Keratinocyte (primary cell): ENCODE results near the gene MAP3K2. TPM values are rescaled to one million over a fixed set of nuclear protein-coding genes. Genes with fewer than 3 reads are reported as not detected.

ENCODE experiments used
- DNase-seq: peaks from one replicate; pipeline ENCODE4 v3.0.0-alpha.2; 2011; ENCODE audit warnings: low read depth, missing footprints, low spot score
- FAIRE-seq: peaks from 2 replicates; lab custom pipeline; 2011; peaks lifted over from hg19 to GRCh38; lab: Jason Lieb, UNC
- H2AFZ ChIP-seq: 2 replicates; pipeline ENCODE4 v1.6.0; 2012; ENCODE audit warnings: low read length, control low read depth, inconsistent platforms; ENCODE audit not compliant: control insufficient read depth
- H3K27ac ChIP-seq: 2 replicates; pipeline ENCODE4 v1.5.1; 2011; ENCODE audit warnings: low read length; ENCODE audit not compliant: control insufficient read depth, insufficient read depth
- H3K27me3 ChIP-seq: 3 replicates; pipeline ENCODE4 v1.6.0; 2011; ENCODE audit warnings: low read length; ENCODE audit not compliant: control insufficient read depth, insufficient read depth; ENCODE audit errors: extremely low read depth
- H3K36me3 ChIP-seq, 2 experiments: 2 replicates in 1 of 2; 3 replicates in 1 of 2; pipeline ENCODE4 v1.5.1; 2011; ENCODE audit warnings: low read length in 2 of 2, mild to moderate bottlenecking in 1 of 2; ENCODE audit not compliant: control insufficient read depth in 2 of 2, insufficient read depth in 2 of 2; ENCODE audit errors: extremely low read depth in 1 of 2
- H3K4me1 ChIP-seq: 3 replicates; pipeline ENCODE4 v1.5.1; 2011; ENCODE audit warnings: low read length; ENCODE audit not compliant: control insufficient read depth, insufficient read depth; ENCODE audit errors: extremely low read depth
- H3K4me2 ChIP-seq: 3 replicates; pipeline ENCODE4 v1.6.0; 2011; ENCODE audit warnings: low read depth, low read length; ENCODE audit not compliant: control insufficient read depth, insufficient read depth; ENCODE audit errors: extremely low read depth
- H3K4me3 ChIP-seq, 3 experiments: fragments of 200-600 bp in 1 of 3; sonication (generic) in 1 of 3; 2 replicates in 2 of 3; 3 replicates in 1 of 3; pipeline ENCODE4 v1.5.1; 2011 to 2016; ENCODE audit warnings: low read length in 3 of 3, mild to moderate bottlenecking in 3 of 3, control low read depth in 2 of 3, inconsistent platforms in 1 of 3, low read depth in 1 of 3, mixed read lengths in 1 of 3, mixed run types in 1 of 3, moderate library complexity in 1 of 3; ENCODE audit not compliant: control insufficient read depth in 2 of 3, insufficient read depth in 2 of 3; ENCODE audit errors: extremely low read depth in 1 of 3
- H3K79me2 ChIP-seq: 2 replicates; pipeline ENCODE4 v1.6.0; 2012; ENCODE audit warnings: low read length; ENCODE audit not compliant: control insufficient read depth, insufficient read depth
- H3K9ac ChIP-seq: 3 replicates; pipeline ENCODE4 v1.6.0; 2011; ENCODE audit warnings: low read length; ENCODE audit not compliant: control insufficient read depth, insufficient read depth; ENCODE audit errors: extremely low read depth
- H3K9me1 ChIP-seq: 3 replicates; pipeline ENCODE4 v1.6.0; 2011; ENCODE audit warnings: low read length; ENCODE audit not compliant: control insufficient read depth, insufficient read depth; ENCODE audit errors: extremely low read depth
- H3K9me3 ChIP-seq: 2 replicates; pipeline ENCODE4 v1.5.1; 2012; ENCODE audit warnings: low read depth, low read length; ENCODE audit not compliant: control insufficient read depth
- H4K20me1 ChIP-seq: 3 replicates; pipeline ENCODE4 v1.6.0; 2011; ENCODE audit warnings: low read length; ENCODE audit not compliant: control insufficient read depth, insufficient read depth; ENCODE audit errors: extremely low read depth
- EZH2 ChIP-seq: IDR thresholded peaks from one replicate; pipeline ENCODE4 v1.6.1; 2012; ENCODE audit warnings: inconsistent platforms, mild to moderate bottlenecking, low read length, moderate library complexity
- dilution Hi-C: fragments of 300-500 bp; cut with MboI; formaldehyde crosslinking; loops from one replicate; pipeline ENCODE4 v1.7.0; 2020; ENCODE audit warnings: low sequenced_read_pairs; ENCODE audit not compliant: extremely low pct_ligation_motif_present
- polyA plus RNA-seq, 5 experiments: library from polyadenylated mRNA; depleted of rRNA in 3 of 5; stranded (reverse) in 3 of 5; stranded (forward) in 1 of 5; unstranded in 1 of 5; fragments of >200 nt; gene quantifications; 1 replicate in 1 of 5; 2 replicates in 3 of 5; 3 replicates in 1 of 5; pipeline versions ENCODE4 v1.2.1 to v1.2.3, GENCODE V29; 2011 to 2012; ENCODE audit warnings: missing spikeins in 2 of 5, low read depth in 1 of 5, low replicate concordance in 1 of 5
- TF ChIP-seq, protein P1 (sequence below), 3 experiments: IDR thresholded peaks in 1 of 3; conservative IDR thresholded peaks in 1 of 3; optimal IDR thresholded peaks in 1 of 3; 2 replicates in 2 of 3; 3 replicates in 1 of 3; pipeline versions ENCODE3 to v1.5.1; 2011; ENCODE audit warnings: low read length in 3 of 3, mild to moderate bottlenecking in 3 of 3, moderate library complexity in 2 of 3, control low read depth in 1 of 3, inconsistent platforms in 1 of 3; ENCODE audit not compliant: insufficient read depth in 2 of 3; ENCODE audit errors: extremely low read depth in 1 of 3

Gene MAP3K2
- polyA plus RNA-seq, 1 donor (not counting 4 experiments of a cell fraction or from before 2014, with no cell fraction given), result 11.9 TPM

DNA sequence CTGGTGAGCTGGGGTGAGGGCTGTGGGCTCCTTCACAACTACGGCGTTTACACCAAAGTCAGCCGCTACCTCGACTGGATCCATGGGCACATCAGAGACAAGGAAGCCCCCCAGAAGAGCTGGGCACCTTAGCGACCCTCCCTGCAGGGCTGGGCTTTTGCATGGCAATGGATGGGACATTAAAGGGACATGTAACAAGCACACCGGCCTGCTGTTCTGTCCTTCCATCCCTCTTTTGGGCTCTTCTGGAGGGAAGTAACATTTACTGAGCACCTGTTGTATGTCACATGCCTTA, 41.0 kb upstream of the MAP3K2 start:
- no peaks in the 10 kb centered on the region for H3K4me1 ChIP-seq
- no peak overlapping the region for H3K9ac ChIP-seq
- no peak overlapping the region for H3K27ac ChIP-seq
- H3K27me3 ChIP-seq, result no peaks in the 10 kb centered on the region
- DNase-seq, result no peak
- no peak overlapping the region for H3K4me2 ChIP-seq
- no peak overlapping the region for H2AFZ ChIP-seq
- no peak overlapping the region for H3K4me3 ChIP-seq
- no peaks in the 10 kb centered on the region for H3K9me1 ChIP-seq
- dilution Hi-C loops, result no loop called here
- H3K36me3 ChIP-seq, result no peaks in the 10 kb centered on the region
- no peaks in the 10 kb centered on the region for H3K9me3 ChIP-seq
- H4K20me1 ChIP-seq, result no peaks in the 10 kb centered on the region
- TF ChIP-seq, protein P1, sequence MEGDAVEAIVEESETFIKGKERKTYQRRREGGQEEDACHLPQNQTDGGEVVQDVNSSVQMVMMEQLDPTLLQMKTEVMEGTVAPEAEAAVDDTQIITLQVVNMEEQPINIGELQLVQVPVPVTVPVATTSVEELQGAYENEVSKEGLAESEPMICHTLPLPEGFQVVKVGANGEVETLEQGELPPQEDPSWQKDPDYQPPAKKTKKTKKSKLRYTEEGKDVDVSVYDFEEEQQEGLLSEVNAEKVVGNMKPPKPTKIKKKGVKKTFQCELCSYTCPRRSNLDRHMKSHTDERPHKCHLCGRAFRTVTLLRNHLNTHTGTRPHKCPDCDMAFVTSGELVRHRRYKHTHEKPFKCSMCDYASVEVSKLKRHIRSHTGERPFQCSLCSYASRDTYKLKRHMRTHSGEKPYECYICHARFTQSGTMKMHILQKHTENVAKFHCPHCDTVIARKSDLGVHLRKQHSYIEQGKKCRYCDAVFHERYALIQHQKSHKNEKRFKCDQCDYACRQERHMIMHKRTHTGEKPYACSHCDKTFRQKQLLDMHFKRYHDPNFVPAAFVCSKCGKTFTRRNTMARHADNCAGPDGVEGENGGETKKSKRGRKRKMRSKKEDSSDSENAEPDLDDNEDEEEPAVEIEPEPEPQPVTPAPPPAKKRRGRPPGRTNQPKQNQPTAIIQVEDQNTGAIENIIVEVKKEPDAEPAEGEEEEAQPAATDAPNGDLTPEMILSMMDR (optimal IDR thresholded peaks at IDR 0.05 in 1 of 3, IDR thresholded peaks at IDR 0.05 in 1 of 3, conservative IDR thresholded peaks at IDR 0.05 in 1 of 3; ENCODE audit: extremely low read depth in 1 of 3, insufficient read depth in 2 of 3, low read length in 3 of 3), result no peak
- no peak for TF ChIP-seq EZH2
- FAIRE-seq, result no peak
- H3K79me2 ChIP-seq, result no peaks in the 10 kb centered on the region

DNA sequence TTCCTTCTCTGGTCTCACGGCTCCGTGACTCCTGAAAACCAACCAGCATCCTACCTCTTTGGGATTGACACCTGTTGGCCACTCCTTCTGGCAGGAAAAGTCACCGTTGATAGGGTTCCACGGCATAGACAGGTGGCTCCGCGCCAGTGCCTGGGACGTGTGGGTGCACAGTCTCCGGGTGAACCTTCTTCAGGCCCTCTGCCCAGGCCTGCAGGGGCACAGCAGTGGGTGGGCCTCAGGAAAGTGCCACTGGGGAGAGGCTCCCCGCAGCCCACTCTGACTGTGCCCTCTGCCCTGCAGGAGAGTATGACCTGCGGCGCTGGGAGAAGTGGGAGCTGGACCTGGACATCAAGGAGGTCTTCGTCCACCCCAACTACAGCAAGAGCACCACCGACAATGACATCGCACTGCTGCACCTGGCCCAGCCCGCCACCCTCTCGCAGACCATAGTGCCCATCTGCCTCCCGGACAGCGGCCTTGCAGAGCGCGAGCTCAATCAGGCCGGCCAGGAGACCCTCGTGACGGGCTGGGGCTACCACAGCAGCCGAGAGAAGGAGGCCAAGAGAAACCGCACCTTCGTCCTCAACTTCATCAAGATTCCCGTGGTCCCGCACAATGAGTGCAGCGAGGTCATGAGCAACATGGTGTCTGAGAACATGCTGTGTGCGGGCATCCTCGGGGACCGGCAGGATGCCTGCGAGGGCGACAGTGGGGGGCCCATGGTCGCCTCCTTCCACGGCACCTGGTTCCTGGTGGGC, 40.5 kb upstream of the MAP3K2 start:
- H3K4me1 ChIP-seq, result no peaks in the 10 kb centered on the region
- no peaks in the 10 kb centered on the region for H3K9me1 ChIP-seq
- peaks cover 4% of the 10 kb centered on the region for H3K27me3 ChIP-seq
- FAIRE-seq (no peak), DNase-seq (no peak)
- H3K4me3 ChIP-seq, result no peak overlapping the region
- H3K36me3 ChIP-seq, result no peaks in the 10 kb centered on the region
- no peak overlapping the region for H3K9ac ChIP-seq
- H3K79me2 ChIP-seq, result no peaks in the 10 kb centered on the region
- no peaks in the 10 kb centered on the region for H3K9me3 ChIP-seq
- H2AFZ ChIP-seq, result no peak overlapping the region
- TF ChIP-seq, protein P1 (optimal IDR thresholded peaks at IDR 0.05 in 1 of 3, IDR thresholded peaks at IDR 0.05 in 1 of 3, conservative IDR thresholded peaks at IDR 0.05 in 1 of 3; ENCODE audit: extremely low read depth in 1 of 3, insufficient read depth in 2 of 3, low read length in 3 of 3), result no peak
- TF ChIP-seq EZH2, result no peak
- no peak overlapping the region for H3K4me2 ChIP-seq
- dilution Hi-C loops, result no loop called here
- H3K27ac ChIP-seq, result no peak overlapping the region
- no peaks in the 10 kb centered on the region for H4K20me1 ChIP-seq
